GM20431 (cell line): ENCODE measurements around the gene ALPL.

Experiments used
- in situ Hi-C: fragments of 300-500 bp; cut with MseI, MboI; formaldehyde crosslinking; loops from one replicate; pipeline ENCODE4 v1.15.0; 2020; ENCODE audit warnings: low sequenced_read_pairs; ENCODE audit not compliant: unreplicated experiment

Gene ALPL

DNA sequence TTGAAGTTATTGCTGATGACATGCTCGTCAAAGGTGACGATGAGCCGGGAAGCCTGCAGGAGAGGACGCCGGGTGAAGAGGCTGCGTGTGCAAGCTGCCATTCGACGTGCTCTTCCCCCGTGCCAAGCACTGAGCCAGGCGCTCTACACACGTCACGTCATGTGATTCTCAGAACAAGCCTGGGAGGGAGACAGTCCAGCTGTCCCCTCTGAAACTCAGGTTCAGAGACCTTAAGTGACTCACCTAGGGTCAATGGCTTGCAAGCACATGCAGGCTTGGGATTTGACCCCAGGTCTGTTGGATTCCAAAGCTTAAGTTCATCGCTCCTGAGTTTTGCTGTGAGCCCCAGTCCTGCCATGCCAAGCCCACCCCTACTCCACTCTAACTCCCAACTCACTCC, 102.8 kb downstream of the ALPL start:
- in situ Hi-C loops, result no loop called here

DNA sequence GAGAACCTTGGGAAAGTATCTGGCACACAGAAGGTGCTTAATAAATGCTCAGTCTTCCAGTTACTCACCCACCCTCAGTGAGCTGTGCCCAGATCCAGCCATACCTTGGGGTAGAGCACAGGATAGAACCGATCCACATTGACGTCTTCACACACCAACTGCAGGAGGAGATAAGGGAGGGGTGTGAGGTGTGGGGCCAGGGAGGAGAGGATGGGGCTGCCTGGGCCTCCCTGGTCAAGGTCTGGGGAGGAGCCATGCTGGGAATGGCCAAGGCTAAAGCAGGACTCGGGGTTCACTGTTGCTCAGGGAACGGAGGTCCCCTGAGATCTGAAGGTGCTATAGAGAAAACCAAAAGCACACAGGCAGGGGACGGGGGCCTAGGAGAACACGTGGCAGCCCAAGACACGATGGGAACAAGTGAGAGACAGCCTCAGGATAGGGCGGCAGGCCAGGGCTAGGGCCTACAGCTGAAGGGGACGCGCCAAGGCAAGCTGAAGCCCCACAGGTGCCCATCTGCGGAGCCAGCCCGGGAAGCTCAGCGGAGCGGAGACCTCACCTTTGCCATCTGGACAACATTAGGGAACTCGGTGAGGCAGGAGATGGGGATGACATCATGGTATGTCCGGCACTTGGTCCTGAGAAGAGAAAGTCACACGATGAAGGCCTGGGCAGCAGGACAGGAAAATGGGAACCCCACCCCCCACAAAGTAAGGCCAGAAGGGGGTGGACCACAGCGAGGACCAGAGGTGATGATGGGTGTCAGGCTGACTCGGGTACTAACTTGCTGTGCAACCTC, 104.0 kb downstream of the ALPL start:
- in situ Hi-C loops, result no loop called here

DNA sequence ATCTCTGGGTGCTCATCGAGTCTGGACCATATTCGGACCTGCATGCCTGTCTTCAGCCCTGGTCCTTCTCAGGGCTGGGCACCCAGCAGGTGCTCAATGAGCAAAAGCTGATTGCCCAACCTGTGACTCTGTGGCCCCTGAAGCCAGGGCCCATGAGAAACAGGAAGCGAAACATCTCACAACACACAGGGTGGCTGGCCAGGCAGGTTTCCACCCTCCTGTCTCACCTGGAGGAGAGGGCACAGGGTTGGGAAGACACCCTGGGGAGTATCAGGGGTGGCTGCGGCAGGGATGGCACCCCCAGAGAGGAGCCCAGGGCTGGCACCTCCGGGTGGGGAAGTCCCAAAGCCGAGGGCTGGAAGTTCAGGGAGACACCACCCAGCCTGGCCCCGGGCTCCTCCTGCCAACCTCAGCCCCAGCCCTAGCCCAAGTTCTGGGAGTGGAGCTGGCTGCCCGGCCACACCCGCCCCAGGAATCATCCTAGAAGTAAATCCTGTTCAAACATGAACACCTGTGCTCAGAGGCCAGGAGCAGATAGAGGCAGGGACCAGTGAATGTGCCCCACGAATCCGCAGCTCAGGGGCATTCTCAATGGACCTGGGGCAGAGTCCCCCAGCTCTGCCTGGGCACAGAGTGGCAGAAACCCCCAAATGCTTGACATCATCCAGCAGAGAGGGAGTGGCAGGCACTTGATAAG, 105.3 kb downstream of the ALPL start:
- in situ Hi-C loops, result no loop called here

DNA sequence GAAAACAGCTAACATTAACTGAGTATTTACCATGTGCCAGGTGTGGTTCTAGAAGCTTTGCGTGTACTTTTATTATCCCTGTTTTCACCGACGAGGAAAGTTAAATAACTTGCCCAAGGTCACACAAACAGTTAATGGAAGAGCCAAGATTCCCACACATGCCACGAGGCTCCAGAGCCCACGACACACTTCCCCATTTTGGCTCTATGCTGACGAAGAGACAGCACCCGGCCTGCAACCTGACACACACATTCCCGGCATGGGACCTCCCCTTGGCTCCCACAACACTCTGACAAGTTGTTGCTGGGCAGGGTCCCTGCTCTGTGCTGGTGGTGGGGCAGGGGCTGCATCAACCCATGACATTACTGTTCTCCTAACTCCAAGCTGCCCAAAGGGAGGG, 107.1 kb downstream of the ALPL start:
- in situ Hi-C loops, result no loop called here

DNA sequence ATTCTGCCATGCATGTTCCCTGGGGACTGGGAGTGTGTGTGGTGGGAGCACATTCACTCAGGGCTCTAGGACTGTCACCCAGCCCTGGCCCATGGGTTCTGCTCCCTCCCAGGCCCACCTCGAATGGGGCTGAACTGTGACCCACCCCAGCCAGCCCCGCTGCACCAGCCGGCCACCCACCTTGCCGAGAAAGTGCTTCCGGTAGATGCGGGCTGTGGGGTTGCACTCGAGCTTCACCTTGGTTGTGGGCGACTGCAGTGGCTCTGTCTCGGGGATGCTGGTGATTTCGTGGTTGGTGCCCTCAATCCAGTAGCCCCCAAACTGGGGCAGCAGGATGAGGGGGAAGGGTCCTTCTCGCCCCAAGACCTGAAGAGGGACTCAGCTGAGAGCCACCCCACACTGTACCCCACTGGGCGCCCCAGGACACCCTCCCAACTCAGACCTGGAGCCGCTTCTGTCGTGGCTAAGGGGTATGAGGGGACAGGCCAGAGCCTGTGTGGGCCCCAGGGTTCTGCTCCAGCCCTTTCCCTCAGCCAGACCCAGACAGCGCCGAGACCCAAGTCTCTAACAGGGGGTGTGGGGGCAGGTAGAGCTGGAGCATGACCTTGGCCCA, 108.0 kb downstream of the ALPL start:
- in situ Hi-C loops, result no loop called here

DNA sequence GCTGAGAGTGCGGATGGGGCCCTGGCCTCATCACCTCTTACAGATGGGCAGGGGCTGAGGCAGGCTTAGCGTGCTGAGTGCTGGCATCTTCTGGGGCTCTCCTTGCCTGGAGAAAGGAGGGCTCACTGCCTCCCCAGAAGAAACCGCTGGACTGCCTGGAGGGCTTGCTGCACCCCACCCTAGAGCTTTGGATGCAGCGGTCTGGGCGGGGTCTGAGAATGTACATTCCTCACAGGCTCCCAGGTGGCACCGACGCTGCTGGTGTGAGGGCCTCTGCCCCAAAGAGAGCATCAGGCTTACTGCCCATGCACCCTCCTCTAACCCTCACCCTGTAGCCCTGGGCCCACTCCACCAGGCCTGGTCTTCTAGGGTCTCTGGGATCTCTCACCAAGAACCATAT, 108.8 kb downstream of the ALPL start:
- in situ Hi-C loops, result no loop called here

DNA sequence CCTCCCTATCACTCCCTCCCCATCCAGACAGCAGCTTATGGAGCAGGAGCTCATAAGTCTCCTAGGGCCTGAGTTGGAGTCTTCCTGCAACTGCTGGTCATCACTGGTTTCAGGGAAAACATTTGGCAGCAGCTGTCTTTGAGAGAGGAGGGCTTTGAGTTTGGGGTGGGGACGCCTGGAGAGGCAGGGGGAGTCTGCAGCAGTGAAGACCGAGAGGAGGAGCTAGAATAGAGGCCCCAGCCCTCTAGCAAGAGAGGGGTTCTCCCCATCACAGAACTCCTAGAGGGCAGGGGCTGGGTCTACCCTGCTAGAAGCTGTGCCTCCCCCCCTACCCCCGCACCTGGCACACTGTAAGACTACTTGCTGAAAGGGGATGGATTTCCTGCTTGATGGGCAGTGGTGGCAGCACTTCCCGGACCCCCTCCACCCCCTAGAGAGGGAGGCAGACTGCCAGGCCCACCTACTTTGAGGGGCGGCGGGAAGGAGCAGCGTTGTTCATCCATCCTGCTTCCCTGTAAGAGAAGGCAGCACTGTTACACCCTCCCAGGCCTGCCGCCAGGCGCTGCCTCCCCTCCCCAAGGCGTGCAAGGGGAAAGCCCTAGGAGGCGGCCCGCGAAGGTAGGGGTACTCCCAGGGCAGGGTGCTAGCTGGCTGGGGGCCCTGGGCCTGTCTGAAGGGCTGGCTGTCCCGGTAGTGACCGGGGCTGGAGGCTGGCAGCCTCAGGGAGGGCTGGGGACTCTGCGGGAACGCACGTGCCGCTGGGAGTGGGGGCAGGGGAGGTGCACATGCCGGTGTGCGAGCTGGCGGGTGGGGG, 109.5 kb downstream of the ALPL start:
- in situ Hi-C loops, result no loop called here

DNA sequence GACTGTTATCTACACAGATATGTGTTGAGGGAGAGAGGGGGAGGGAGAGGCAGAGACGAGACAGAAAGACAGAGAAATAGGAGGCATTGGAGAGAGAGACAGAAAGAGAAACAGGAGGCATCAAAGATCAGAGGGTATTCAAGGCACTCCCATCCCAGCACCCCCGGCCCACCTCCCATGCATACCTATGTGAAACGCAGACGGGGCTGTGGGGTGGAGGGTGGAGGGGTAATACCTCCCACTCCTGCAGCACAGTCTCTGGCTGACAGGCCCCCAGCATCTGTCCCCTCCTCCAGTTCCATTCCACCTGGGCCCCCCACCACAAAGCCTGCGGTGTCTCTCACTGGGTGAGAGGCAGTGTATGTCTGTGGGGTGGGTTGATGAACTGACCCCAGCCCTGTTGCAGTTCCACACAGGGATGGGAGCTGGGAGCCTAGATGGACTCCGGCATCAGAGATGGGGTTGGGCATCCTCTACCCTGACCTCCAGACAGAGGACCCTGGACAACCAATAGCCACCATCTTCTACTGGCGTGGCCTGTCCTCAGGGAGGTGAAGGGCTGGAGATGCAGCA, 110.2 kb downstream of the ALPL start:
- in situ Hi-C loops, result no loop called here

DNA sequence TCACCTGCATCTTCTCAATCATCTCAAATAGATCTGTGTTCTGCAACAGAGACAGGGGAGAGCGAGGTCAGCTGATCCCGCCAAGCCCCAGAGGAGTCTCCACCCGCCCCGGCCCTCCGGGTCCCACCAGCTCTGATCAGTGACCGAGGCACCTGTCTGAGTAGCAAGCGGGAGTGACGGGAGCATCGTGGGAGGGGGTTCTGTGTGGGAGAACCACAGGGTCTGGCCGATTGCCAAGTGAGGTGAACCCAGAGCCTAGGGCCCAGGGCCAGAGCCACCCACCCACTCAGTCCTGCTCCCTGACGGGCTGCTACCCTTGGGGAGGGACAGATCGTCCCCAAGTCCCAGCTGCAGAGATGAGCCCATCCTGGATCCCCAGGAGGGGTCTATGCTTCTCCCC, 110.8 kb downstream of the ALPL start:
- in situ Hi-C loops, result no loop called here

DNA sequence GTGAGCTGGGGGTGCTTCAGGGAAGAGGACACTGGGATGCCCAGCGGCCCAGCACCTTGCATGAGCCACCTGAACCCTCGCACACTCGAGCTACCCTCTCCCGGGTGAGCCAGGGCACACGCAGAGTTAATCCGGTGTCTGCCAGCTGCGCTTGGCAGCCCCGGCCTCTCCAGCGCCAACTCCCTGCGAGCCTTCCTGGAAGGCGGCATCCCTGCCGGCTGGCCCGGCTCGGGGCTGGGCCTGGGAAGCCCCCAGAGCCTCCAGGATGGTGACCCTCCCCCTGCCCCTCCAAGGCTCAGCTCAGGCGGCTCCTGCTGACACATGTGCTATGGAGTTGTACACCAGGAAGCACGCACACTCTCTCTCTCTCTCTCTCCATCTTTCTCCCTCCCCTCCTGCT, 111.3 kb downstream of the ALPL start:
- in situ Hi-C loops, result no loop called here

DNA sequence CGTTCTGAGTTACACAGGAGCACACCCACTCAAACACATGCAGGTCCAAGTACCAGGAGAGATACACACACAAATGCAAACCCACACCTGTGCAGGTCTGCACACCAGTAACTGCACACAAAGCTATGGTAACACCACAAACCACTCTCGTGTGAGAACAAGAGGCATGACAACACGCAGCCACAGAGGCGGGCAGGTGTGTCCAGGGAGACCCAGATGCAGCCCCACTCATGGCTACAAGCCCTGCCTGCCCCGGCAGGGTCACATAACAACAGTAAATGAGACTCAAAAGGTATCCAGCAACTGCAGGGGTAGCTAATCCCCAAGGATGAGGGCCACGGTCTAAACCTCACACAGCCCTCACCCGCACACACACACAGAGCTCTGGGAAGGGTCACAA, 111.8 kb downstream of the ALPL start:
- in situ Hi-C loops, result no loop called here

DNA sequence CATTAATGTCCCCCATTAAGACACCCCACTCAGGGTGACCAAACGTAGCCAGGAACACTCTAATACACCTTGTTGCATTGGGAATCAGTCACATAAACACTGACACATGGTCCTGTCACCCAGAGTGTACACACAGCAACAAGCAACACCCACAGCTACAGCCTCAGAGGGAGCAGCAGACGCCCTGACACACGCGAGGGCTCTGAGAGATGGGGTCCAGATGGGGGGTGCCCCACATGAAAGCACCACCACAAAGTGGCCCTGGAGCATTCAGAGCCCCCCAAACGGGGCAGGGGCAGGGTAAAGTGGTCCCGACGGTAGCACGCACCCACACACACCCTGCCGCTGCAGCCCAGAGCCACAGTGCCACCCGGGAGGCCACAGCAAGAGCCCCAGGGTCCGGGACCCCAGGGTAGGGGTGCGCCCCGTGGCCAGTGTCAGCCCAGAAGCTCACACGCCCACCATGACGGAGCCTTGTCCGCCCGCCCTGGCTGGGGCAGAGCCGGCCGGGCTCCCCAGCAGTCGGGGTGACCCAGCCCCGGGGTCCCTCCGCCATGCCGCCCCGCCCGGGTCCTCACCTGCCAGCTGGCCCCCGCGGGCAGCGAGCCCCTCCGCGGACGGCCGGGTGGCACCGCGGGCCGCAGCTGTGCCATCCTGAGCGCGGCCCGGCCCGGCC, 112.7 kb downstream of the ALPL start:
- in situ Hi-C loops, result no loop called here

DNA sequence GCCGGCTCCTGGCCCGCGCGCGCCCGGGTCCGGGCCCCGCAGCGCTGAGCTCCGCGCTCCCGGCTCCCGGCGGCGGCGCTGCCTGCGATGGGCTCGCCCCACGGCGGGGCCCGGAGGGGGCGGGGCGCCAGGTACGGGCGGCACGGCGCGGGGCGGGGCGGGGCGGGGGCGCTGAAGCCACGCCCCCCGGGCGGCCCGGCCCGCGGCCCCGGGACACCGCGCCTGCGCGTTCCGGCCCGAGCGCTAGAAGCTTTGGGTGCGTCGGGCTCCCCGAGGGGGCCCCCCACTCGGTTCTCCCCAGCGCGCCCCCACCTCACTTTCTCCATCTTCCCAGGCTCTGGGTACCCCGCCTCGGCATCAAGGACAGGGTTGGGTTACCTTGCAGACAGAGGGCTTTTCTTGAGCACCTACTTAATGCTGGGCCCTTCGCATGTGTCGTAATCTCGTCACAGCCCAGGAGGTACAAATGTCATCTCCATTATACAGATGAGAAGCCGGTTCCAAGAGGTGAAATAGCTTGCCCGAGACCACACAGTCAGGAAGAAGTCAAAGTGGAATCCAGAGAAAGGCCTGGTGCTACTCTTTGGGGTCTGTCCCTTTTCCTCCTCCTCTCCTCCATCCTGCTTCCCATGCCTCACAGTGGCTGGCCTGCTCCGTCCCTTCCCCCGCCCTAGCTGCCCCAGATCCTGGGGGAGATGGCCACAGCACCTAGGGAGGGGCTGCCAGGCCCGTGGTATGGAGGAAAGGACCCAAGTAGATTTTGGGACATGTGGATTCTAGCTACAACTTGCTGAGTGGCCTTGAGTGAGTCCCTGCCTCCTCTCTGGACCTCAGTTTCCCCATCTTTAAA, 113.5 kb downstream of the ALPL start:
- in situ Hi-C loops, result no loop called here

DNA sequence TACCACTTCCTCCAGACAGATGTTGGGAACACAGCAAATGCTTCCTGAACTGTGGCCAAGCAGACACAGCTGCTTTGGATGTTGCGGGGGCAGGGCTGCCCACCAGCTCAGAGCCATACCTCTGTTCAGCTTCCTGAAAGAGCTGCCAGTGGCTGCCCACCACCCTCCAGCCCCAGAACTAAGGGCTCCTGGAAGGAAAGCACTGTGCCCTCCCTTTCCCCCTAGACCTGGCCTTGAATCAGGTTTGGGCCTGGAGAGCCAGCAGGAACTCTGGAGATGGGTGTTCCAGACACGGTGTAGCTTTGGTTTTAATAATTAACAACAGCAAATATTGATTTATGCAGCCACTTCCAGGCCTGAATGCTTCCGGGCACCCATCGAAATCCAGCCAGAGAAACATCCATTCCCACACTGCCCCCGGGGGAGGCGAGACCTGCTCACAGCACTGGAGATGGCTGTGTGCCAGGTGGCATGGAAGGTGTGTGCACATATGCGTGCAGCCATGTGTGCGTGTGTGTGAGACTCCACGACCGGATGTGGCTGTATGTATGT, 114.3 kb downstream of the ALPL start:
- in situ Hi-C loops, result no loop called here

DNA sequence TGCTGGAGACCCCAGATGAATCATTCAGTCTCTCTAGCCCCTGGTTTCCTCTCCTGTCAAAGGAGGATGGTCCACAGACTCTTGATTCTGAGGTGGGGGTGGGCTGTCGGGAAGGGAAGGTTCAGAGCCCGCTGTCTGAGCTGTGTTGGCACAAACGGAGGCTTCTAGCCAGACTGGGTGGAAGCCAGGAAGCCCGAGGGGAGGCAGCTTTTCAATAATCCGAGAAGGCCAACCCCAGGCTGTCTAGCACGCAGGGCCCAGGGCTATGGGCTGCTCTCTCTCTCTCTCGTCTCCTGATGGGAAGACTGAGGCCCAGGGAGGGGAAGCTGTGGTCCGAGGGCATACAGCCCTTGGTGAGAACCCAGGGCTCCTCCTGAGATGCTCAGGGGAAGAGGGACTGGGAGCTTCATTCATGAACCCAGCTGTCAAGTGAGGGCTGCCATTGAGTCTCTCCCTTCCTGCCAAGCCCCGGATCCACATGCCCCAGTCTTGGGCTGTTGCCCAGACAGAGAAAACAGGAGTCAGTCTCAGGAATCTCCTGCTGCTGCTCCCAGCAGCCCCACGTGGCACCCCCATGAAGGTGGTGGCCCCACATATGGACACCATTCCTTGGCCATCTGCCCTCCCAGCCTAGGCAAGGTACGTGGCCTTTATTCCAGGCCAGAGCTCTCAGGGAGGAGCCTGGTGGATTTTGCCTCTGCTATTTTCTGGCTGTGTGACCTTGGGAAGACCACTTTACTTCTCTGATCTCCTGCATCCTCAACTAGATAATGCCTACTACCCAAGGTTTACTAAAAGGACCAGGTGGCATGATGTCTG, 115.6 kb downstream of the ALPL start:
- in situ Hi-C loops, result no loop called here

DNA sequence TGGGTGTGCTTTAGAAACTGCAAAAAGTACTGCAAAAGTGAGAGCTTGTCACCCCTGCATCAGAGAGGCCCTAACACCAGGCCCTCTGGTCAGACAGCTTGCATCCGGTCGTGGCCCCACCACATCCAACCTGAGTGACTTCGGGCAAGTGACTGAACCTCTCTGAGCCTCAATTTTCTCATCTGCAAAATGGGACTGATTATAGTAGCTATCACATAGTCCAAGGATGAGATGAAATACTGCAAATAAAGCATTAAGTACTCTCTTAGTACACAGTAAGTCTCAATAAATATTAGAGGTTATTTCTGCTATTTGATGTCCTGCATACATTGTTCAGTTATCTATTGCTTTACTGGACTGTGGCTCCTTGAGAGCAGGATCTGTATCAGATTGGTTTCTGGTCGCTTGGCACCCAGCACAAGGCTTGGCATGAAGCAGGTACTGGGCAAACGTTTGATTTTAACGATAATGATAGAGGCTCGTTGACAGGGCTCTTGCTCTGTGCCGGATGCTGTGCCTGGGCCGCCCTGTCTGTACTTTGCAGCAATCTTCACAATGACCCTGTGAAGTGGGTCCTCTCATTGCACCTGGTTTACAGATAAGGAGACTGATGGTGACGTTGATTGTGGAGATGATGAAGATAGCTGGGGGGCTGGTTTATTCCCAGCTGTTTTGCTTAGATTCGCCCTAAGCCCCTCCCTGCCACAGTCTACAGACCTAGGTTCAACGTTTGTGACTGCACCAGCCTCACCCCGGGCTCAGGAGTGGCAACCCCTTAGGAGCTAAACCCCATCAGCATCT, 116.4 kb downstream of the ALPL start:
- in situ Hi-C loops, result no loop called here

DNA sequence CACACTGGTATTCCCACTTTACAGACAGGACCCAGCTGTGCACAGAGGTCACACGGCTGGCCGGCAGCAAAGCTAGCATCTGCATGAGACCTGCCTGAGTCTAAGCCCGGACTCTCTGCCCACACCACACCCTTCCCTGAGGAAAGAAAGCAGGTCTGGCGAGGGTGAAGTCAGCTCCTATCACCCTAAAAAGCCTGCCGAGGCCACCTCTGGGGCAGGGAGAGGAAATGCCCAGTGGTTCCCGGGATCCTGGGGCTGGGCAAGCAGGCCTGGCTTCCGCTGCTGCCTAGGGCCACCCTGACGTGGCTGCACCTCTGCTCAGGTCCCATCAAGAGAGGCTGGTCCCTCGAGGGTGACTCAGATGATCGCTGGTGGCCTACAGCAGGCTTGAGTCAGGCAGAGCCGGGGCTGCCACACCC, 117.7 kb downstream of the ALPL start:
- in situ Hi-C loops, result no loop called here
